ENCODE measurements around the gene SLITRK2.

The SLITRK2 gene

DNA sequence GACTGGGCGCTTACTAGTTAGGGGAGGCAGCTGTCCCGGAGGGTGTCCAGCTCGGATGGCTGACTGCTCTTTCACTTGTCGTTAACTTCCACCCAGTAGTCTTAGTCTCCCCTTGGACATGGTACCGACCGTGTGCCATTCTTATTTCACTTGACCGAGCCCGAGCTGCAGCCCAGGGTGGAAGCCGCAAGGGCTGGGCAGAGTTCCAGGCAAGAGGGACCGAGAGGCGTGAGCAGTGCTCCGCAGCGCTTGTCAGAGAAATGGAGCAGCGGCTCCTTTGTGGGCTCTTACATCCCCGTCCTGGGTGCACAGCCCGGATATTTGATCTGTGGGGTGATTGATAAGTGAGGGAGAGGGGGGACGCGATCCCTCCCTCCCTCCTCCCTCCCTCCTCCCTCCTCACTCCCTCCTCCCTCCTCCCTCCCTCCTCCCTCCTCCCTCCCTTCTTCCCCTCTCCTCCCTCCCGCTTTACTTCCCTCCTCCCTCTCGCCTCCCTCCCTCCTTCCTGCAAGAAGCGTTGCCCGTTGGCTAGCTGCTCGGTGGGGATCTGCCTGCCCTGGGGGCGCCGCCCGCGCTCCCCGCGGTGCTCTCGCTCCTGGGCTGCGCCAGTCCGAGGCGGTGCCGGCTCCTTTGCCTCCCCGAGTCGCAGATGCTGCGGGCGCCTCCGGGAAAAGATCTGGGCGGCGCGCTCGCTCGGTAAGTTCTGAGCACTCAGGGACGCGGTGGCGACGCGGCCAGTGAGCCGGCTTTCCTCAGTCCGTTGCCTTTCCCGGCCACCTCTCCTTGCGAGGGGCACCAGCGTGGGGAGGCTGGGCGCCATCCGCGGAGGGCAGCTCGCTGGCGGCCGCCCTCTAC, at the start of gene SLITRK2:
Gene SLITRK2 (plus strand): TSS at position 499 of the 855 bp plus-strand sequence. CDS start 4,597 bp downstream, outside the sequence.
- no peak for DNase-seq

DNA sequence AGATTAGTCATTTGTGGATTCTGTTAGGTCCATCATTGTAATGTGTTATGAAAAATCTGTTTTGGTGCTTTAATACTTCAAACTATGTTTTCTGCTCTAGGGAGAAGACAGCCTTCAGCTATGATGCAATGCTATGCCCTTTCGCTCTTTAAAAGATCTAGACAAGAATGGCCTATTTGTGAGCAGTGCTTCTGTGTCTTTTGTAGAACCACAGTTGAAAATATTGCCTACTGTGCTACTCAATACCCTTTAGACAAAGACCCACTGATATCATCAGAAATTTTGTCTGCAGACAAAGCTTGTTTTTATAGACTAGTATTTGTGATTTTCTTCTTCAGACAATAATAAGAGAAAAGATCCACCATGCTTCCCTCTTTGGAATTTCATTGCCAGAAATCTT, 44.6 kb upstream of the SLITRK2 start:
- DNase-seq = no peak

DNA sequence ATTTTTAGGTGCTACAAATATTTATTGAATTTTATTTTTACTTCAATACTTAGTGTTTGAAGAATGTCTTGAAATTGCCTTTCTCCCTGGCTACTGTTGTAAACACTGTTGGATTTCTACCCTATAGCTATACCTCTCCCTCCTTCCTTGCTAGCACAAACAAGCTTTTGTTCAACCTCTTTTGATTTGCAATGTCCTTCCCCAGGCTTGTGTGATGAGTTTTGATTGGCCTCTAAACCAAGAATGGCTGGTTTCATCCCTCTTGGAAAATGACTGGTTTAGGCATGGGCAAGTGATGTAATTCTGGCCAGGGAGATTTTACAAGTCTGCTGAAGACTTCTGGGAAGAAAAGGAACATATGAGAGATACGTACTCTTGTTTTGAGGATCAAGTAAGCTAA, 25.3 kb upstream of the SLITRK2 start:
- no peak for DNase-seq

- DNase-seq = no peak
Observed at GRCh38 chrX:145803508-145803907, 14.1 kb upstream of the SLITRK2 start.

- no peak for DNase-seq
Observed at GRCh38 chrX:145813081-145813480, 4.5 kb upstream of the SLITRK2 start.

- DNase-seq = no peak
Observed at GRCh38 chrX:145816601-145817315, 871 bp upstream of the SLITRK2 start.

GRCh38 chrX:145818186-145819113, 821 bp downstream of the SLITRK2 start:
- no peak for DNase-seq

DNA sequence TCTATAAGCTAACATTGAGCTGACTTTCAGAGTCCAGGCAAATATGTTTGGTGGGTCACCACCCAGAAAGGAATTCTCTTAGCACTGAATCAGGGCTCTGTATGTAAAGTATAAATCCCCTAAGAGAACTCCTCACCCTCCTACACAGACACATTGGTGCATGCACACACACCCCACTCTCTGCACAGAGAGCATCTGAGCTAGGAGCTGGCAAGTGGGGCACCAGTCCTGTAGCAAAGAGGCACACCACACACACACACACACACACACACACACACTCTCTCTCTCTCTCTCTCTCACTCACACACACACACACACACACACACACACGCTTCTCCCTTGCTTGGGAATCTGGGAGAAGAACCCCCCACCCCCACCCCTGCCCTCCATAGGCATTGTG, 3.2 kb downstream of the SLITRK2 start:
- DNase-seq = no peak

GRCh38 chrX:145821291-145821897, 3.8 kb downstream of the SLITRK2 start:
- DNase-seq = no peak

- DNase-seq = no peak
Observed at GRCh38 chrX:145821898-145822571, 4.4 kb downstream of the SLITRK2 start.

DNA sequence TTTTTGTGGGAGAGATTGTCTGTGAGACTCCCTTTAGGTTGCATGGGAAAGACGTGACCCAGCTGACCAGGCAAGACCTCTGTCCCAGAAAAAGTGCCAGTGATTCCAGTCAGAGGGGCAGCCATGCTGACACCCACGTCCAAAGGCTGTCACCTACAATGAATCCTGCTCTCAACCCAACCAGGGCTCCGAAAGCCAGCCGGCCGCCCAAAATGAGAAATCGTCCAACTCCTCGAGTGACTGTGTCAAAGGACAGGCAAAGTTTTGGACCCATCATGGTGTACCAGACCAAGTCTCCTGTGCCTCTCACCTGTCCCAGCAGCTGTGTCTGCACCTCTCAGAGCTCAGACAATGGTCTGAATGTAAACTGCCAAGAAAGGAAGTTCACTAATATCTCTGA, 5.5 kb downstream of the SLITRK2 start:
- no peak for DNase-seq

- no peak for DNase-seq
Observed at GRCh38 chrX:145825896-145826295, 8.3 kb downstream of the SLITRK2 start.

GRCh38 chrX:145826466-145826865, 8.8 kb downstream of the SLITRK2 start:
- DNase-seq = no peak

- no peak for DNase-seq
Observed at GRCh38 chrX:145832796-145833195, 15.2 kb downstream of the SLITRK2 start.

- DNase-seq = no peak
Observed at GRCh38 chrX:145840531-145840930, 22.9 kb downstream of the SLITRK2 start.

DNA sequence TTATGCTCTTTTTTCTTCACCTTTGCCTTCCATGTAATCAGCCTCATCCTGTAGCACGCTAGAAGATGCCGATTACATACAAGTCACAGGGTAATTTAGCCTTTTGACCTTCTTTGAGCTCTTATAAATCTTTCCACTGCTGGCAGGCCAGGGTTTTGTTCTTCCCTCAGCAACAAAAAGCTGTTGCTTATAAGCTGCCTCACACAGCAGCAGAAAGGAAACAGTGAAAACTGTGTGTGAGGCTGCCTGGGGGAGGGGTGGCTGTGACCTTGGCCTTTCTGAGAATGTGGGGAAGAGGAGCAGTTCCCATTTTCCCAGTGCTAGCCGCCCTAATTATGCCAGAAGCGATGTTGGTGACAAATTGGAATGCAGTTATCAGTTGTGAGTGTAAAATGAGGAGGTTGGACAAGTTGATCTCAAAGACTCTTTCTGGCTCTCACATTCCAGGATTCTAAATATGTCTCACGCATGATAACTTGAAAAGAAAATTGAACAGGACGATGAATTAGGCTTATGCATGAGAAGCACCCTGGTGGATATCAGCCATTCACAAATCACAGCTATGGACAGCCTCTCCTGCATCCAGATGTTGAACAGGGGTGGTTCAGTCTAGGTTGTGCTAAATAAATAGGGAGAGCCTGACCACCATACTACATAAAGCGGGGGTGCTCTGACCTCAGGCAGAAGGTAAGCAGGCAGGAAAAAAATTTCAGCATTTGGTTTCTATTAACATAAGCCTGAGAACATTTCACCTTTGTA, 25.7 kb downstream of the SLITRK2 start:
- DNase-seq = no peak

DNA sequence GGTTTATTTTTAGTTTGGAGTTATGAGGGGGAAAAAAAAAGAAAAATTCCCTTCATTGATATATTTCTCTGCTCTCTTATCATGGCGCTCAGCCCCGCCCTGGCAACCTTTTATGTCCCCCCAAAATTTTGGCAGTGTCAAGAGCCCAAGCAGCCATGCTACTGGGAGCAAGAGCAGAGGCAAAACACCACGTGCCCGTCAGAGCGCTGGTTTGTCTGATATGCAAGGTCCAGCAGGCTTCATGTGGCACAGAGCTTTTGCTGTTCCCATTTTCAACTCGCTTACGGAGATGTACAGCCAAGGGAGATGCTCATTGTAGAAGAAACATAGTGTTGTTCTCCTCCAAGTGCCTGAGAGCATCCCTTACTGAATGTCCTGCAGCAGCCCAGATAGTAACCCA, 27.3 kb downstream of the SLITRK2 start:
- no peak for DNase-seq

DNA sequence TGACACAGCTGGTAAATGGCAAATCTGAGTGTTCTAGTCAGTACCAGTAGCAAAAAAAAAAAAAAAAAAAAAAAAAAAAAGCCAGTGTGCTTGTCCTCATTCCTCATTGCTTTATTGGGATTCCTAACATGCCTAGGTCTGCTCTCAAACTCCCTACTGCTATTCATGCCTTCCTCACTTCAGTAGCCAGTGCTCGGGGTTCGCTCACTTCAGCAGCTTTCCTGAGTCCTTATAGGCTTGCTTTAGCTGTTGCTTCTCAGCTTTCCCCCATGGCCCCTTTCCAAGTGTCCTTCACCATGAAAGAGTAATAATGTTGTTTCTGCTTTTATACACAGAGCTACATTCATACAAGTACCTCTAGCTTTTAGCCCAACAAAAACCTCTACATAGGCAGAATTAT, 30.8 kb downstream of the SLITRK2 start:
- no peak for DNase-seq

DNA sequence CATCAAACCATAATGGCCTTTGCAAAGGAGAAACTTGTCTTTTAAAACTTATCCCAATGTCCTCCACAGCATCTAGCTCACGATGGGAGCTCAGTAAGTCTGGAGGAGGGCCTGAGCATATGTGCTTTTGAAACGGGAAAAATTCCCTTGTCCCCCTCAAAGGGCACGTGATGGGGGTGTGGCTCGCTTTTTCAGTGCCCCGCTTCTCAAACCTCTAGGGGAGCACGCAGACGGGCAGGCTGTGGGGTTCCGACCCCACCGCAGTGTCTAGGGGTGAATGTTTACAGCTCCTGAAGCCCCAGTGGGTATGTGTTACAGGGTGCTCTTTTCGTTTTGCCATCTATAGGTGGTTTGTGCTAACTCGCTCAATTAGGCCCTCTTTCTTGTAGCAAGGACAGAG, 31.2 kb downstream of the SLITRK2 start:
- no peak for DNase-seq

DNA sequence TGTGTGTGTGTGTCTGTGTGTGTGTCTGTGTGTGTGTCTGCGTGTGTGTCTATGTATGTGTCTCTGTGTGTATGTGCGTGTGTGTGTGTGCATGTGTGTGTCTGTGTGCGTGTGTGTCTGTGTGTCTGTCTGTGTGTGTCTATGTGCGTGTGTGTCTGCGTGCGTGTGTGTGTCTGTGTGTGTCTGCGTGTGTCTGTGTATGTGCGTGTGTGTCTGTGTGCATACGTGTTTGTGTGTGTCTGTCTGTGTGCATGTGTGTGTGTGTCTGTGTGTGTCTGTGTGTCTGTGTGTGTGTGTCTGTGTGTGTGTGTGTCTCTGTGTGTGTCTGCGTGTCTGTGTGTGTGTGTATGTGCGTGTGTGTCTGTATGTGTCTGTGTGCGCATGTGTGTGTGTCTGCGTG, 35.6 kb downstream of the SLITRK2 start:
- DNase-seq = no peak

- no peak for DNase-seq
Observed at GRCh38 chrX:145856181-145856580, 38.6 kb downstream of the SLITRK2 start.
